ENCODE results near the gene NECAB2.

- no peak for TF ChIP-seq CTCF (IDR thresholded peaks at IDR 0.05)
- TF ChIP-seq POLR2AphosphoS5 (IDR thresholded peaks at IDR 0.05): no peak
Measured at GRCh38 chr16:83942815-83943515, 25.1 kb upstream of the NECAB2 start.

Measured in gastroesophageal sphincter (tissue), 3 donors.